Upper lobe of left lung (tissue), 4 donors: ENCODE data around the gene RPS24.

ENCODE experiments used
- CTCF ChIP-seq, 6 experiments: fragments of 450-650 bp in 4 of 6; fragments of 200-600 bp in 2 of 6; sonication (generic) in 2 of 6; IDR thresholded peaks; one replicate each; pipeline ENCODE4 v1.5.1; 2016 to 2019; ENCODE audit warnings: antibody characterized with exemption in 6 of 6
- EP300 ChIP-seq, 4 donors: sonication (generic); formaldehyde crosslinking; IDR thresholded peaks; one replicate each; pipeline ENCODE4 v1.5.1; 2017; ENCODE audit warnings: antibody characterized with exemption in 4 of 4, control low read depth in 2 of 4
- POLR2A ChIP-seq, 4 donors: fragments of 450-650 bp; IDR thresholded peaks; one replicate each; pipeline ENCODE4 v1.5.1; 2016 to 2017; ENCODE audit warnings: antibody characterized with exemption in 4 of 4, mild to moderate bottlenecking in 2 of 4
- POLR2AphosphoS5 ChIP-seq, 2 donors: sonication (generic); formaldehyde crosslinking; IDR thresholded peaks; one replicate each; pipeline ENCODE4 v1.5.1; 2017; ENCODE audit warnings: antibody characterized with exemption in 2 of 2

- TF ChIP-seq CTCF (IDR thresholded peaks at IDR 0.05) (no peak), EP300 (IDR thresholded peaks at IDR 0.05) (no peak), POLR2AphosphoS5 (IDR thresholded peaks at IDR 0.05) (no peak), POLR2A (IDR thresholded peaks at IDR 0.05) (no peak)
Observed at GRCh38 chr10:78079411-78079810, 45.7 kb downstream of the RPS24 start.
